NCI-H748 (cell line): ENCODE measurements around the gene HOXA6.

Experiments used
- DNase-seq: peaks from one replicate; lab custom pipeline; 2025; ENCODE audit not compliant: unreplicated experiment; lab: John Stamatoyannopoulos, UW

HOXA6 gene

GRCh38 chr7:27099453-27100370, 47.9 kb downstream of the HOXA6 start:
- no peak for DNase-seq

- DNase-seq: peak; percentile 40
Measured at GRCh38 chr7:27098578-27099451, 48.8 kb downstream of the HOXA6 start.

DNA sequence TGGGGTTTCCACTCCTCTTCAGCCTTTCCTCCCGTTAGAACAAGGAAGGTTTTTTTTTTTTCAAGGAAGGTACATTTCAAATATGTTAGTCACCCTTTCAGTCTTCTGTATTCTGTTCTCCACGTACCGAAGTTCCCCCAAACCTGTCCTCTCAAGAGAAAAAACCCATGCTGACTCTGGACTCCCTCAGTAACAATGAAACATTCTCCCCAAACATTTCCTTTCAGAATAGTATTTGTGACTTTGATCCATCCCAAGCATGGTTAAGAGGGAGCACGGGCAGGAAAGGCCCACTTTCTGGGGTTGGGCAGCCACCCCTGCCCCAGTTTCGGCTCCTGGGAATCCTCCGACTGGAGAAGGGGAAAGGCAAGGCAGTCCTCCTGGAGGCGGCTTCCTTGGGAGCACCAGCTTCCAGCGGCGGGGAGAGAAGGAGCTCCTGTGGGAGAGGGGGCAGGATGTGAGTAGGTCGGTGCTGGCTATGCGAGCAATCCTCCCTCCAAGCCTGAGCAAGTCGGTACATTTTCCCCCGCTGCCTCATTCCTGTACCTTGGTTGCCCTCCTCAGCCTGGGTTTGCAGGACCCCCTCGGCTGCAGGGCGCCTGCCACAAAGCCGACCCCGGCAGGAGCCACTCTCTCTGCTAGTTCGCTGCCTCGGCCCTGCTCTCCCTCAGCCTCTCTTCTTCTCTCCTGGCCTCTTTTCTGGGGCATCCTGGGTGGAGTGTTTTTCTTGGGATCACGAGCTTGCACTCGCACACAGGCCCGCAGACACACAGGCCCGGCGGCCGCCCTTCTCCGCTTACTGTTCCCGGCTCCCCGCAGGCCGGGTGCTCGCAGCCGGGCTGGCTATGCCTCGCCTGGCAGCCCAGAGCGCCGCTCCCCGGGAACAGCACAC, 49.6 kb downstream of the HOXA6 start:
- DNase-seq: no peak

DNA sequence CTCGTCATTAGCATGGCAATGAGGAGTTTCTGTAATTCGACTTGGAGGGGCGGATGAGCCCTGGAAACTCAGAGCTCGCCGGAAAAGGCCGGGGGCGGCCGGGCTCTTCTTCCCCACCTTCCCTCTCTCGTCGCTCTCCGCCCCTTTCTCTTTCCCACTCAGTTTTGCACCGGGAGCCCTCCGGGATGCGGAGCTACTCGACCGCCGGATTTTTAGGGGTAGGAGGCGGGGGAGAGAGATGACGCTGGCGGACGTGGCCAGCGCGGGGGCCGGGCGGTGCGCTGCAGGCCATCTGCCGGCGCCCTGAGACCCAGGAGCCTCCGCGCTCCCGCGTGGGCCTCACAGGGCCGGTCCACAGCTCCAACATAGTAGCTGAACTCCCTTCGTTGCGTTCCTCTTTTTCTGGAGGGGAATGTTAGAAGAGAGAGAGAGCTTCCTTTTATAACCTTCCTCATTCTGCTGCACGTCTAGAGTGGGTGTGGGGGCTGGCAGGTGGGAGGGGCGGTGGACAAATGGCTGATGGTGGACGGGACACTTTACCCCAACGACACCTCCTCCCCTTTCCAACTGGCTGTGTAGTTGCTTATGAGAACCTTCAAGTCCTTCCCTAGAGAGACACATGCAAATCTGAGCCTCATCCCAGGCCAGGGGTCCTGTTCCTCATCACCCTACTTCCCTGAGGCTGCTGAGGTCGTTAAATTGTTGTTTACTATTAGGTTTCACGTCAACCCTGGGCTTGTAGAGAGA, 50.6 kb downstream of the HOXA6 start:
- DNase-seq: peak; percentile 62

DNA sequence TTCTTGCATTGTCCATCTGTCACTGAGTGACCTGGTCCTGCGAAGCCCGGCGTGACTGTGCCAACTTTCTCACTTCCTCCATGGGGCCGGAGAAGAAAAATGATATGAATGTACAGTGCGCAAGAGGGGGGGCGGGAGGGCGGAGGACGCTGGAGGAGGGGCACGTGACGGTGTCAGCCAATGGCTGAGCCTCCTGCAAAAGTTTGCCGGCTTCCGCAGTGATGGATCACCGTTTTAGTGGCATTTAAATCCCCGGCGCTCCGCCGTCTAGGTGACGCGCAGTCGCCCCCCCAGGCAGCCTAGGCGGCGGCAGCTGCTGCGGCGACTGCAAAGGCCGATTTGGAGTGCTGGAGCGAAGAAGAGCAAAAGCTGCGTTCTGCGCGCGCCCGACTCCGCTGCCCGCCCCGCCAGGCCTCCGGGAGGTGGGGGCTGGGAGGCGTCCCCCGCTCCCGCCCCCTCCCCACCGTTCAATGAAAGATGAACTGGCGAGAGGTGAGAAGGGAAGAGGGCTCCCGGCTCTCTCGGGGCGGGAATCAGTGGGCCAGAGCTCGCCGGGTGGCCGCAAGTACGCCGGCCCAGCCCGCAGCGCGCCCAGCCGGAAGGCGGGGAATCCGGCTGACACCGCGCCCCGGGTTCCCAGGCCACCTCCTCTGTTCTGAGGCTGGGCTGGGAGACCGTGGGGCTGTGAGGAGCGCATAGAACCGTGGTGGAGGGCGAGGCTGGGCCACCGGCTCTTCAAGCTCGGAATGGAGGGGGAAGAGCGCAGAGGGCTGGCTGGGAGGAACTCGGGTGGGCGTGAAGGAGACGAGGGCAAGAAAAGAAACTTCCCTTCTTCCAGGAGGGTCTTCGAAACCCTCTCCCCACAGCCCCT, 51.4 kb downstream of the HOXA6 start, which contains the start of gene HOXA1:
Gene HOXA1 (minus strand): TSS at position 104 of the 871 bp plus-strand sequence. CDS start 88 bp downstream, at position 16.
- DNase-seq: peak; percentile 95
